Measurements from ENCODE around the gene CFAP100.

CFAP100 gene

GRCh38 chr3:126446791-126447190 lies 52.1 kb downstream of the CFAP100 start:
- peak; percentile 27 for DNase-seq

- DNase-seq: no peak
Observed at GRCh38 chr3:126447456-126448106, 52.9 kb downstream of the CFAP100 start.

GRCh38 chr3:126448136-126448892 lies 53.6 kb downstream of the CFAP100 start:
- peak; percentile 50 for DNase-seq

- DNase-seq: no peak
Observed at GRCh38 chr3:126448893-126449180, 54.1 kb downstream of the CFAP100 start.

GRCh38 chr3:126449621-126450051 lies 54.9 kb downstream of the CFAP100 start:
- no peak for DNase-seq

- no peak for DNase-seq
Observed at GRCh38 chr3:126450219-126450618, 55.5 kb downstream of the CFAP100 start.

GRCh38 chr3:126450744-126451143 lies 56.0 kb downstream of the CFAP100 start:
- DNase-seq: no peak

- DNase-seq: no peak
Observed at GRCh38 chr3:126451511-126451910, 56.8 kb downstream of the CFAP100 start.

GRCh38 chr3:126452213-126452612 lies 57.5 kb downstream of the CFAP100 start:
- no peak for DNase-seq

GRCh38 chr3:126454025-126454424 lies 59.3 kb downstream of the CFAP100 start:
- DNase-seq: no peak

- no peak for DNase-seq
Observed at GRCh38 chr3:126454437-126455198, 59.9 kb downstream of the CFAP100 start.

- DNase-seq: no peak
Observed at GRCh38 chr3:126456211-126456610, 61.5 kb downstream of the CFAP100 start.

- DNase-seq: no peak
Observed at GRCh38 chr3:126456766-126457388, 62.2 kb downstream of the CFAP100 start.

- DNase-seq: no peak
Observed at GRCh38 chr3:126459111-126459762, 64.5 kb downstream of the CFAP100 start.

GRCh38 chr3:126459763-126460127 lies 65.0 kb downstream of the CFAP100 start:
- no peak for DNase-seq

GRCh38 chr3:126460381-126460780 lies 65.7 kb downstream of the CFAP100 start:
- DNase-seq: no peak

GRCh38 chr3:126461450-126462070 lies 66.9 kb downstream of the CFAP100 start:
- DNase-seq: no peak

- peak; percentile 92 for DNase-seq
Observed at GRCh38 chr3:126463521-126463920, 68.8 kb downstream of the CFAP100 start.

- no peak for DNase-seq
Observed at GRCh38 chr3:126464093-126464492, 69.4 kb downstream of the CFAP100 start.

- peak; percentile 93 for DNase-seq
Observed at GRCh38 chr3:126464494-126464893, 69.8 kb downstream of the CFAP100 start.

- DNase-seq: peak; percentile 37
Observed at GRCh38 chr3:126464997-126465396, 70.3 kb downstream of the CFAP100 start.

- DNase-seq: peak; percentile 96
Observed at GRCh38 chr3:126465928-126466544, 71.3 kb downstream of the CFAP100 start.
